Measurements from ENCODE around the gene ZC3H10. TPM values are rescaled to one million over a fixed set of nuclear protein-coding genes. Genes with fewer than 3 reads are reported as not detected.

The ZC3H10 gene
- total RNA-seq, 5 donors from 2014 or later (not counting 1 experiment from before 2014, with no cell fraction given) = 8.4 to 15.1 (median 11.4) TPM

DNA sequence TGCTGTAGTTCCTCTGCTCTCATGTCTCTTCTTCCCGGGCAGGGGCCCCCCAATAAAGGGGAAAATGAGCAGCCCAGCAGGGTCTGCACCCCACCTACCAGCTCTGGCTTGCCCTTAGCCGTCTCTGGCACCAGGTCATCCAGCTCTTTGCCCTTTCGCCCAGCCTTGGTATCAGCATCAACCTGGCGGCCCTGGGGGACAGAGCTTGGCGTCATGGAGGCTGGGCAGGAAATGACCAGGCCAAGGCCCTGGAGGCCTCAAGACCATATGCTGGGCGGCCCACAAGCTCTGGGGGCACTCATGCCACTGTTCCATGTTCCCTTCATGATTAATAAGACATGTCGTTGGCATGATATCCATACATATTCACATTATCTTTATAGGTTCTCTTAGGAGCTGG, 54.8 kb downstream of the ZC3H10 start:
- no peak overlapping the region for H3K27ac Mint-ChIP-seq
- Histone ChIP-seq H3K27ac (ENCODE audit: low read length) (no peak overlapping the region), H3K27me3 (replicated peaks in 1 of 2; ENCODE audit: control insufficient read depth in 2 of 2, extremely low read depth in 1 of 2, insufficient read depth in 2 of 2, low read length in 1 of 2) (no peaks in the 10 kb centered on the region), H3K9me3 (no peaks in the 10 kb centered on the region), H3K36me3 (ENCODE audit: control insufficient read depth in 2 of 2, extremely low read depth in 1 of 2, insufficient read depth in 1 of 2, low read length in 1 of 2) (peaks cover 34 to 87% of the 10 kb centered on the region in 2 donors), H3K4me3 (ENCODE audit: control insufficient read depth in 1 of 2, extremely low read depth in 1 of 2, low read length in 1 of 2) (no peak overlapping the region), H3K4me1 (ENCODE audit: control insufficient read depth in 1 of 2, extremely low read depth in 1 of 2, insufficient read depth in 2 of 2, low read length in 2 of 2) (no peaks in the 10 kb centered on the region)
- peaks cover 0 to 2% (median 0%) of the 10 kb centered on the region in 3 donors for H3K4me1 Mint-ChIP-seq
- CTCF ChIA-PET = no interaction called here
- H3K4me3 Mint-ChIP-seq = no peak overlapping the region
- no peak for ATAC-seq (replicated peaks in 1 of 4)
- no peaks in the 10 kb centered on the region for H3K9me3 Mint-ChIP-seq
- no peak for DNase-seq
- 91% methylated on average over 5 of the region's 7 CpGs for WGBS (ENCODE audit: insufficient coverage)
- POLR2A ChIA-PET = interaction anchor here (0.5 to 0.7 kb wide), 2 partner anchors 10 to 29 kb away, joined by 3 to 6 read pairs; no protein-coding TSS in a partner anchor
- H3K27me3 Mint-ChIP-seq = no peaks in the 10 kb centered on the region
- H3K36me3 Mint-ChIP-seq = peaks cover 56% of the 10 kb centered on the region

Other genes starting within 250 kb of the ZC3H10 start
- gene PYM1, start 190.4 kb upstream of the ZC3H10 start, total RNA-seq = 10 to 100 TPM; 21.7 to 40.9 (median 30.7) TPM
- 1,000 to 10,000 TPM in 4 of 5 donors, 100 to 1,000 TPM in 1; 896 to 1,314 (median 1,231) TPM for gene DGKA, start 187.1 kb upstream of the ZC3H10 start, total RNA-seq
- gene PMEL, start 152.2 kb upstream of the ZC3H10 start, total RNA-seq = under 1 TPM in 1 of 5 donors, not detected in 4; 0.20 TPM
- gene CDK2, start 151.4 kb upstream of the ZC3H10 start, total RNA-seq = 10 to 100 TPM; 17.8 to 32.3 (median 23.3) TPM
- 10 to 100 TPM; 58.6 to 99.8 (median 85.7) TPM for gene RAB5B, start 144.2 kb upstream of the ZC3H10 start, total RNA-seq
- gene SUOX, start 121.0 kb upstream of the ZC3H10 start, total RNA-seq = 1 to 10 TPM; 2.6 to 7.3 (median 3.2) TPM
- gene IKZF4, start 97.2 kb upstream of the ZC3H10 start, total RNA-seq = 10 to 100 TPM in 3 of 5 donors, 1 to 10 TPM in 2; 6.1 to 14.9 (median 13.2) TPM
- gene RPS26, start 76.3 kb upstream of the ZC3H10 start, total RNA-seq = 100 to 1,000 TPM in 1 of 5 donors, 10 to 100 TPM in 4; 30.3 to 141 (median 49.9) TPM
- gene ERBB3, start 38.1 kb upstream of the ZC3H10 start, total RNA-seq = 10 to 100 TPM in 1 of 5 donors, 1 to 10 TPM in 3, under 1 TPM in 1; 0.93 to 24.0 (median 8.2) TPM
- 100 to 1,000 TPM in 3 of 5 donors, 10 to 100 TPM in 2; 67.5 to 113 (median 104) TPM for gene PA2G4, start 13.7 kb upstream of the ZC3H10 start, total RNA-seq
- 1,000 to 10,000 TPM; 4,612 to 5,648 (median 5,133) TPM for gene RPL41, start 1.6 kb upstream of the ZC3H10 start, total RNA-seq
- gene ESYT1, start 10.0 kb downstream of the ZC3H10 start, total RNA-seq = 100 to 1,000 TPM; 181 to 298 (median 276) TPM
- 10 to 100 TPM in 1 of 5 donors, 1 to 10 TPM in 4; 5.9 to 12.4 (median 7.7) TPM for gene MYL6B, start 34.3 kb downstream of the ZC3H10 start, total RNA-seq
- 100 to 1,000 TPM; 506 to 663 (median 569) TPM for gene MYL6, start 40.1 kb downstream of the ZC3H10 start, total RNA-seq
- gene SMARCC2, start 71.2 kb downstream of the ZC3H10 start, total RNA-seq = 100 to 1,000 TPM; 135 to 160 (median 159) TPM
- 10 to 100 TPM; 26.3 to 43.1 (median 39.4) TPM for gene RNF41, start 103.7 kb downstream of the ZC3H10 start, total RNA-seq
- 10 to 100 TPM; 11.8 to 19.1 (median 14.0) TPM for gene NABP2, start 106.1 kb downstream of the ZC3H10 start, total RNA-seq
- gene SLC39A5, start 111.8 kb downstream of the ZC3H10 start, total RNA-seq = 1 to 10 TPM in 1 of 5 donors, under 1 TPM in 2, not detected in 2; 0.57 to 1.4 (median 0.58) TPM
- gene ANKRD52, start 140.1 kb downstream of the ZC3H10 start, total RNA-seq = 10 to 100 TPM; 35.8 to 51.0 (median 43.1) TPM
- gene COQ10A, start 148.7 kb downstream of the ZC3H10 start, total RNA-seq = 10 to 100 TPM; 29.9 to 38.4 (median 31.9) TPM
- gene CS, start 182.1 kb downstream of the ZC3H10 start, total RNA-seq = 100 to 1,000 TPM; 135 to 166 (median 159) TPM
- gene CNPY2, start 197.7 kb downstream of the ZC3H10 start, total RNA-seq = 10 to 100 TPM; 52.9 to 92.8 (median 90.8) TPM
- gene PAN2, start 215.7 kb downstream of the ZC3H10 start, total RNA-seq = 100 to 1,000 TPM; 126 to 187 (median 164) TPM
- gene IL23A, start 220.6 kb downstream of the ZC3H10 start, total RNA-seq = 10 to 100 TPM; 16.3 to 29.9 (median 27.6) TPM
- gene STAT2, start 241.8 kb downstream of the ZC3H10 start, total RNA-seq = 100 to 1,000 TPM; 117 to 187 (median 162) TPM
- gene APOF, start 244.6 kb downstream of the ZC3H10 start, total RNA-seq = not detected

Data from T-cell (primary cell).